Right cardiac atrium (tissue), 5 donors: Measurements from ENCODE around the gene CLEC18A. TPM values are rescaled to one million over a fixed set of nuclear protein-coding genes. Genes with fewer than 3 reads are reported as not detected.
A peak's percentile ranks its signal among the peaks of the same experiment; 100 is the strongest.

Experiments used
- ATAC-seq, 2 donors: fragments of 200-7000 bp; cut with Tn5 transposase; one replicate each; pipeline versions ENCODE4 v1.8.0 to v1.9.1; 2020; ENCODE audit warnings: moderate library complexity in 2 of 2, mild to moderate bottlenecking in 1 of 2
- DNase-seq, 3 donors: peaks; one replicate each; pipeline ENCODE4 v3.0.0-alpha.2; 2020
- H3K27ac ChIP-seq: one replicate; pipeline ENCODE4 v1.5.1; 2013; ENCODE audit warnings: mild to moderate bottlenecking, low read length, control low read depth, moderate library complexity
- H3K27me3 ChIP-seq: one replicate; pipeline ENCODE4 v1.6.1; 2013; ENCODE audit not compliant: control insufficient read depth, insufficient read depth
- H3K4me1 ChIP-seq: one replicate; pipeline ENCODE4 v1.6.1; 2013; ENCODE audit warnings: low read length; ENCODE audit not compliant: control insufficient read depth, insufficient read depth
- H3K4me3 ChIP-seq: one replicate; pipeline ENCODE4 v1.5.1; 2013; ENCODE audit warnings: low read length, control low read depth
- H3K9me3 ChIP-seq: one replicate; pipeline ENCODE4 v1.6.1; 2013; ENCODE audit warnings: low read length; ENCODE audit not compliant: control insufficient read depth
- WGBS: extraction: QIAGEN DNeasy Blood & Tissue Kit; methylation state at CpG from one replicate; pipeline ENCODE4 v1.1.7; 2013; 5-methylcytosine and 5-hydroxymethylcytosine counted together
- intact Hi-C, 4 donors: fragments of 100-400 bp; cut with DNase I; formaldehyde crosslinking; loops; one replicate each; pipeline versions ENCODE4 v1.11.0 to v1.14.0; 2022 to 2023
- polyA plus RNA-seq: library from polyadenylated mRNA; stranded (reverse); fragments of 200-250 nt; gene quantifications from one replicate; pipeline ENCODE4 v1.2.3, GENCODE V29; 2013
- total RNA-seq, 4 donors: library from RNA; stranded (reverse); fragmentation: NEBNext Ultra II Directional; extraction: Animal tissue kit (Norgen Biotek cat#: 25700); gene quantifications; one replicate each; pipeline ENCODE4 v1.2.1, GENCODE V29; 2021
- donor health status: healthy with polysubstance abuse.
- donor health status: DM: no; HTN: yes; CAD: no.
- donor health status: DM: no; HTN: no; CAD: no.
- donor health status: DM: no; HTN: yes; CAD: no; lungs with severe emphysema.
- donor health status: DM: yes; HTN: yes; CAD: no.

CLEC18A gene
- total and polyA plus RNA-seq, 5 donors = 0.18 to 0.74 (median 0.36) TPM

GRCh38 chr16:69918241-69918640 lies 32.9 kb upstream of the CLEC18A start:
- 90% methylated on average over 1 of the region's 1 CpG for WGBS
- Histone ChIP-seq H3K27me3 (no peaks in the 10 kb centered on the region), H3K9me3 (no peaks in the 10 kb centered on the region), H3K4me1 (no peaks in the 10 kb centered on the region), H3K27ac (no peak overlapping the region), H3K4me3 (no peak overlapping the region)
- ATAC-seq = no peak
- no peak for DNase-seq
- intact Hi-C loops = no loop called here

- Histone ChIP-seq H3K27ac (no peak overlapping the region), H3K4me1 (peaks cover 6% of the 10 kb centered on the region), H3K9me3 (no peaks in the 10 kb centered on the region), H3K27me3 (no peaks in the 10 kb centered on the region), H3K4me3 (no peak overlapping the region)
- DNase-seq = no peak
- ATAC-seq = no peak
- WGBS = 51% methylated on average over 2 of the region's 2 CpGs
- intact Hi-C loops = no loop called here
Observed at GRCh38 chr16:69921127-69921526, 30.0 kb upstream of the CLEC18A start.

GRCh38 chr16:69922200-69922599 lies 28.9 kb upstream of the CLEC18A start:
- no peak for DNase-seq
- Histone ChIP-seq H3K27me3 (no peaks in the 10 kb centered on the region), H3K9me3 (no peaks in the 10 kb centered on the region), H3K4me3 (no peak overlapping the region), H3K4me1 (peaks cover 9% of the 10 kb centered on the region), H3K27ac (no peak overlapping the region)
- intact Hi-C loops = no loop called here
- 82% methylated on average over 6 of the region's 6 CpGs for WGBS
- no peak for ATAC-seq

GRCh38 chr16:69924041-69924775 lies 26.9 kb upstream of the CLEC18A start:
- Histone ChIP-seq H3K9me3 (no peaks in the 10 kb centered on the region), H3K27me3 (no peaks in the 10 kb centered on the region), H3K4me3 (no peak overlapping the region), H3K27ac (peak overlapping the region; percentile 82), H3K4me1 (peaks cover 9% of the 10 kb centered on the region)
- DNase-seq (no peak), ATAC-seq (peak in 1 of 2 donors; percentile 24)
- 54% methylated on average over 11 of the region's 11 CpGs for WGBS
- intact Hi-C loops = no loop called here

GRCh38 chr16:69924777-69925191 lies 26.4 kb upstream of the CLEC18A start:
- H3K4me3 ChIP-seq = peak overlapping the region; percentile 12
- ATAC-seq (peak; percentile 89 to 94), DNase-seq (peak; percentile 84 to 92 (median 92))
- H3K27ac ChIP-seq = peak overlapping the region; percentile 77
- intact Hi-C loops = loop anchor here in 1 of 4 donors (5.0 kb wide), 1 partner anchor 37 kb away; no protein-coding TSS in a partner anchor
- no peaks in the 10 kb centered on the region for H3K27me3 ChIP-seq
- H3K4me1 ChIP-seq = peaks cover 9% of the 10 kb centered on the region
- WGBS = 31% methylated on average over 19 of the region's 19 CpGs
- H3K9me3 ChIP-seq = no peaks in the 10 kb centered on the region

- intact Hi-C loops = loop anchor here in 1 of 4 donors (5.0 kb wide), 1 partner anchor 38 kb away; no protein-coding TSS in a partner anchor
- H3K27me3 ChIP-seq = no peaks in the 10 kb centered on the region
- no peak for DNase-seq
- H3K27ac ChIP-seq = peak overlapping the region; percentile 77
- ATAC-seq = peak in 1 of 2 donors; percentile 6
- WGBS = 41% methylated on average over 8 of the region's 8 CpGs
- no peaks in the 10 kb centered on the region for H3K9me3 ChIP-seq
- H3K4me3 ChIP-seq = peak overlapping the region; percentile 12
- H3K4me1 ChIP-seq = peaks cover 9% of the 10 kb centered on the region
Observed at GRCh38 chr16:69925311-69925710, 25.8 kb upstream of the CLEC18A start.

GRCh38 chr16:69926241-69926640 lies 24.9 kb upstream of the CLEC18A start:
- intact Hi-C loops = loop anchor here in 1 of 4 donors (5.0 kb wide), 1 partner anchor 39 kb away; no protein-coding TSS in a partner anchor
- Histone ChIP-seq H3K27ac (no peak overlapping the region), H3K4me3 (no peak overlapping the region), H3K4me1 (peaks cover 9% of the 10 kb centered on the region), H3K27me3 (no peaks in the 10 kb centered on the region), H3K9me3 (no peaks in the 10 kb centered on the region)
- DNase-seq = no peak
- WGBS = 85% methylated on average over 8 of the region's 8 CpGs
- ATAC-seq = no peak

GRCh38 chr16:69927056-69927757 lies 23.9 kb upstream of the CLEC18A start:
- peak; percentile 86 to 91 (median 88) for DNase-seq
- peak; percentile 68 to 79 for ATAC-seq

GRCh38 chr16:69928856-69929400 lies 22.2 kb upstream of the CLEC18A start:
- intact Hi-C loops = loop anchor here in 1 of 4 donors (2.0 to 5.0 kb wide), 2 partner anchors 42 to 132 kb away; no protein-coding TSS in a partner anchor
- no peaks in the 10 kb centered on the region for H3K9me3 ChIP-seq
- ATAC-seq = no peak

More at GRCh38 chr16:69927056-69927757, 23.9 kb upstream of the CLEC18A start:
- Histone ChIP-seq H3K27me3 (no peaks in the 10 kb centered on the region), H3K27ac (peak overlapping the region; percentile 28), H3K4me3 (no peak overlapping the region), H3K9me3 (no peaks in the 10 kb centered on the region), H3K4me1 (peaks cover 9% of the 10 kb centered on the region)
- intact Hi-C loops = loop anchor here in 1 of 4 donors (5.0 kb wide), 1 partner anchor 40 kb away; no protein-coding TSS in a partner anchor
- WGBS = 47% methylated on average over 17 of the region's 17 CpGs

GRCh38 chr16:69929480-69929879 lies 21.7 kb upstream of the CLEC18A start:
- no peak for DNase-seq
- intact Hi-C loops = loop anchor here in 1 of 4 donors (2.0 to 5.0 kb wide), 2 partner anchors 42 to 133 kb away; no protein-coding TSS in a partner anchor
- no peak overlapping the region for H3K4me3 ChIP-seq
- WGBS = 92% methylated on average over 9 of the region's 9 CpGs
- peaks cover 7% of the 10 kb centered on the region for H3K4me1 ChIP-seq
- ATAC-seq = no peak
- no peaks in the 10 kb centered on the region for H3K27me3 ChIP-seq
- no peak overlapping the region for H3K27ac ChIP-seq
- H3K9me3 ChIP-seq = no peaks in the 10 kb centered on the region

More at GRCh38 chr16:69928856-69929400, 22.2 kb upstream of the CLEC18A start:
- H3K27ac ChIP-seq = no peak overlapping the region
- H3K4me1 ChIP-seq = peaks cover 9% of the 10 kb centered on the region
- no peak overlapping the region for H3K4me3 ChIP-seq
- no peak for DNase-seq
- H3K27me3 ChIP-seq = no peaks in the 10 kb centered on the region
- WGBS = 91% methylated on average over 10 of the region's 10 CpGs
